ENCODE results near the gene HRNR.

Gene HRNR

DNA sequence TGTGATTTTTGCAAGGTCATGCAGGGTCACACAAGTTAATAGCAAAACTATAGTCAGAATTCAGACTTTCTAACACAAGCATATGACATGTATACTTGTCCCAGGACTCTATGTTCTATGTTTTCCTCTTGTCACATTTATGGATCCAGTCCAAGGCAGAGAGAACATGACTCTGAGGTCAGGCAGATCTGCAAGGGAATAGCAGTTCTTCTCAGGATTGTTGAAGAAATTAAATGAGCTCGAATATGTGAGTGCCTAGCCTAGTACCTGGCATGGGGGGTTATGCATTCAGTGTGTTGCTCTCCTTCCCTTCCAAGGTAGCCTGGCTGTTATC lies 55.5 kb downstream of the HRNR start:
- no CpG with 5 or more reads among the region's 1 CpG for WGBS (ENCODE audit: insufficient coverage, insufficient read length)
- H3K9me3 ChIP-seq (ENCODE audit: control insufficient read depth, insufficient read depth, low read length) = no peaks in the 10 kb centered on the region
- no peak for DNase-seq (ENCODE audit: low read depth, low spot score)
- H3K36me3 ChIP-seq (ENCODE audit: control insufficient read depth, insufficient read depth, low read length) = no peaks in the 10 kb centered on the region
- no peaks in the 10 kb centered on the region; the same call in 1 of the 2 replicates for H3K4me1 ChIP-seq (ENCODE audit: control insufficient read depth, insufficient read depth, low read length)
- no peak overlapping the region for H3K4me3 ChIP-seq (ENCODE audit: low read length)
- no peaks in the 10 kb centered on the region; the same call in 1 of the 2 replicates for H3K27me3 ChIP-seq (ENCODE audit: control insufficient read depth, insufficient read depth, low read length)
- H3K27ac ChIP-seq (ENCODE audit: low read length) = no peak overlapping the region

- Histone ChIP-seq H3K4me3 (ENCODE audit: low read length) (no peak overlapping the region), H3K9me3 (ENCODE audit: control insufficient read depth, insufficient read depth, low read length) (no peaks in the 10 kb centered on the region), H3K4me1 (ENCODE audit: control insufficient read depth, insufficient read depth, low read length) (no peaks in the 10 kb centered on the region; the same call in 1 of the 2 replicates), H3K27ac (ENCODE audit: low read length) (no peak overlapping the region), H3K27me3 (ENCODE audit: control insufficient read depth, insufficient read depth, low read length) (no peaks in the 10 kb centered on the region; the same call in 1 of the 2 replicates), H3K36me3 (ENCODE audit: control insufficient read depth, insufficient read depth, low read length) (no peaks in the 10 kb centered on the region)
- no peak for DNase-seq (ENCODE audit: low read depth, low spot score)
- no CpG with 5 or more reads among the region's 3 CpGs for WGBS (ENCODE audit: insufficient coverage, insufficient read length)
Observed at GRCh38 chr1:152167835-152168534, 56.0 kb downstream of the HRNR start.

DNA sequence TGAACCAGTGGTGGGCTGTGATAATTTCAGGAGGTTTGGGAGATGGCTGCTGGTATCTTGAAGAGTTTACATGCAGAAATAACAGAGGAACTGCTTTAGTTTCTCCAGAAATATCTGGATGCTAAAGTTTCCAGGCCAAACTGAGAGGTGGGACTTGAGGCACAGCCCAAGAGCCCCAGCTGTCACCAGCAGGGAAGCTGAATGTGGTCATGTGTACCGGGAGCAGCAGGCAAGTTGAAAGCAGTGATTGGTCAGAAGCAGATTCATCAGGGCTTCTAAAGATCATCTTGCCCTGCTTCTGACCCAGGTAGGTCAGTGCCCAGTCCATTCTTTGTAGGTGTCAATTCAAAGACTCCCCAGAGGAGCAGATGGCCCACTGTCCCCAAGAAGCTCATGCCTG lies 57.0 kb downstream of the HRNR start:
- no peak for DNase-seq (ENCODE audit: low read depth, low spot score)
- no peak overlapping the region for H3K4me3 ChIP-seq (ENCODE audit: low read length)
- no peaks in the 10 kb centered on the region; the same call in 1 of the 2 replicates for H3K4me1 ChIP-seq (ENCODE audit: control insufficient read depth, insufficient read depth, low read length)
- H3K27ac ChIP-seq (ENCODE audit: low read length) = no peak overlapping the region
- no peaks in the 10 kb centered on the region for H3K36me3 ChIP-seq (ENCODE audit: control insufficient read depth, insufficient read depth, low read length)
- H3K9me3 ChIP-seq (ENCODE audit: control insufficient read depth, insufficient read depth, low read length) = no peaks in the 10 kb centered on the region
- H3K27me3 ChIP-seq (ENCODE audit: control insufficient read depth, insufficient read depth, low read length) = no peaks in the 10 kb centered on the region; the same call in 1 of the 2 replicates
- no CpG with 5 or more reads among the region's 1 CpG for WGBS (ENCODE audit: insufficient coverage, insufficient read length)

GRCh38 chr1:152165286-152166077 lies 58.5 kb downstream of the HRNR start:
- Histone ChIP-seq H3K27ac (ENCODE audit: low read length) (no peak overlapping the region), H3K4me3 (ENCODE audit: low read length) (no peak overlapping the region), H3K36me3 (ENCODE audit: control insufficient read depth, insufficient read depth, low read length) (no peaks in the 10 kb centered on the region), H3K4me1 (ENCODE audit: control insufficient read depth, insufficient read depth, low read length) (no peaks in the 10 kb centered on the region; the same call in 1 of the 2 replicates), H3K27me3 (ENCODE audit: control insufficient read depth, insufficient read depth, low read length) (no peaks in the 10 kb centered on the region; the same call in 1 of the 2 replicates), H3K9me3 (ENCODE audit: control insufficient read depth, insufficient read depth, low read length) (no peaks in the 10 kb centered on the region)
- no CpG with 5 or more reads among the region's 4 CpGs for WGBS (ENCODE audit: insufficient coverage, insufficient read length)
- no peak for DNase-seq (ENCODE audit: low read depth, low spot score)

GRCh38 chr1:152164517-152165136 lies 59.4 kb downstream of the HRNR start:
- Histone ChIP-seq H3K36me3 (ENCODE audit: control insufficient read depth, insufficient read depth, low read length) (no peaks in the 10 kb centered on the region), H3K9me3 (ENCODE audit: control insufficient read depth, insufficient read depth, low read length) (no peaks in the 10 kb centered on the region), H3K4me3 (ENCODE audit: low read length) (no peak overlapping the region), H3K27me3 (ENCODE audit: control insufficient read depth, insufficient read depth, low read length) (no peaks in the 10 kb centered on the region; the same call in 1 of the 2 replicates), H3K4me1 (ENCODE audit: control insufficient read depth, insufficient read depth, low read length) (no peaks in the 10 kb centered on the region), H3K27ac (ENCODE audit: low read length) (no peak overlapping the region)
- DNase-seq (ENCODE audit: low read depth, low spot score) = no peak
- no CpG with 5 or more reads among the region's 2 CpGs for WGBS (ENCODE audit: insufficient coverage, insufficient read length)

- Histone ChIP-seq H3K27ac (ENCODE audit: low read length) (no peak overlapping the region), H3K36me3 (ENCODE audit: control insufficient read depth, insufficient read depth, low read length) (no peaks in the 10 kb centered on the region), H3K27me3 (ENCODE audit: control insufficient read depth, insufficient read depth, low read length) (no peaks in the 10 kb centered on the region; the same call in 1 of the 2 replicates), H3K4me1 (ENCODE audit: control insufficient read depth, insufficient read depth, low read length) (no peaks in the 10 kb centered on the region), H3K4me3 (ENCODE audit: low read length) (no peak overlapping the region), H3K9me3 (ENCODE audit: control insufficient read depth, insufficient read depth, low read length) (no peaks in the 10 kb centered on the region)
- DNase-seq (ENCODE audit: low read depth, low spot score) = no peak
- no CpG with 5 or more reads among the region's 1 CpG for WGBS (ENCODE audit: insufficient coverage, insufficient read length)
Observed at GRCh38 chr1:152162792-152163463, 61.1 kb downstream of the HRNR start.
